AG09309 (cell line): ENCODE results near the gene FNDC7.
A peak's percentile ranks its signal among the peaks of the same experiment; 100 is the strongest.

Experiments used
- DNase-seq: peaks from one replicate; pipeline ENCODE4 v3.0.0-alpha.2; 2010; ENCODE audit warnings: low read depth
- H3K4me3 ChIP-seq: 2 replicates; pipeline ENCODE4 v1.5.1; 2011; ENCODE audit warnings: mild to moderate bottlenecking, low read depth, low read length, moderate library complexity; ENCODE audit not compliant: control insufficient read depth
- CTCF ChIP-seq: IDR thresholded peaks from 2 replicates; pipeline ENCODE4 v1.5.1; 2011; ENCODE audit warnings: mild to moderate bottlenecking, low read depth, low read length, inconsistent platforms; ENCODE audit not compliant: insufficient read depth, control insufficient read depth; ENCODE audit errors: missing control alignments

FNDC7 gene

GRCh38 chr1:108708691-108709660 lies 3.7 kb upstream of the FNDC7 start:
- no peak overlapping the region for H3K4me3 ChIP-seq
- peak; percentile 8 for TF ChIP-seq CTCF
- no peak for DNase-seq

GRCh38 chr1:108715932-108716331 lies 3.2 kb downstream of the FNDC7 start:
- TF ChIP-seq CTCF = no peak
- DNase-seq = no peak
- H3K4me3 ChIP-seq = no peak overlapping the region

- no peak overlapping the region for H3K4me3 ChIP-seq
- no peak for DNase-seq
- TF ChIP-seq CTCF = no peak
Measured at GRCh38 chr1:108716437-108717230, 3.9 kb downstream of the FNDC7 start.

GRCh38 chr1:108717774-108718316 lies 5.1 kb downstream of the FNDC7 start:
- no peak for DNase-seq
- TF ChIP-seq CTCF = no peak
- H3K4me3 ChIP-seq = no peak overlapping the region

GRCh38 chr1:108718927-108719655 lies 6.4 kb downstream of the FNDC7 start:
- no peak for DNase-seq
- H3K4me3 ChIP-seq = no peak overlapping the region
- TF ChIP-seq CTCF = no peak

GRCh38 chr1:108719656-108720435 lies 7.1 kb downstream of the FNDC7 start:
- DNase-seq = peak; percentile 63
- no peak for TF ChIP-seq CTCF
- H3K4me3 ChIP-seq = no peak overlapping the region
